Prostate gland (tissue), 2 donors: ENCODE measurements around the gene LETMD1.

Experiments
- POLR2A ChIP-seq: fragments of 450-650 bp; IDR thresholded peaks from one replicate; pipeline ENCODE4 v1.6.1; 2016; ENCODE audit warnings: antibody characterized with exemption, mild to moderate bottlenecking
- POLR2AphosphoS5 ChIP-seq: sonication (generic); formaldehyde crosslinking; IDR thresholded peaks from one replicate; pipeline ENCODE4 v1.6.1; 2017; ENCODE audit warnings: antibody characterized with exemption
- TF ChIP-seq, protein P1 (sequence below), 4 experiments: fragments of 200-600 bp in 2 of 4; fragments of 450-650 bp in 2 of 4; sonication (generic) in 2 of 4; IDR thresholded peaks; 1 replicate in 3 of 4; 2 replicates in 1 of 4; pipeline ENCODE4 v1.5.1; 2016 to 2019; ENCODE audit warnings: antibody characterized with exemption in 4 of 4, mild to moderate bottlenecking in 2 of 4, moderate library complexity in 2 of 4

DNA sequence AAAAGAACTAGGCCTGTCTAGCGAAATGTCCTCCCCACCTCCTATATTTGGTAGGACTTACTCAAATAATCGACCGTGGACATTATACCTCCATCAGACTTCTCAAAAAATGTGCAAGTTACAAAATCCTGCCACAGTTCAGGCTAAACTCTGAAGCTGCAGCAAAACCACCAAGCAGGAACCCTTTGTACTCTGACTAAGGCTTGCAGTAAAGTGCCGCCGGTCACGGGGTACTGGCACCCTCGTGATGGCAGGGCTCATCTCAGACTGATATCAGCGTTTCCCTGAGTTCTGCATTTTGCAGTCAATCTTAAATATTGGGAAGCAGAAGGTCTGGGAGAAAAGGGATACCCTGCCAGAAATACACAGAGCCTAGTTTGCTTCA lies 39.1 kb upstream of the LETMD1 start:
- TF ChIP-seq, protein P1, sequence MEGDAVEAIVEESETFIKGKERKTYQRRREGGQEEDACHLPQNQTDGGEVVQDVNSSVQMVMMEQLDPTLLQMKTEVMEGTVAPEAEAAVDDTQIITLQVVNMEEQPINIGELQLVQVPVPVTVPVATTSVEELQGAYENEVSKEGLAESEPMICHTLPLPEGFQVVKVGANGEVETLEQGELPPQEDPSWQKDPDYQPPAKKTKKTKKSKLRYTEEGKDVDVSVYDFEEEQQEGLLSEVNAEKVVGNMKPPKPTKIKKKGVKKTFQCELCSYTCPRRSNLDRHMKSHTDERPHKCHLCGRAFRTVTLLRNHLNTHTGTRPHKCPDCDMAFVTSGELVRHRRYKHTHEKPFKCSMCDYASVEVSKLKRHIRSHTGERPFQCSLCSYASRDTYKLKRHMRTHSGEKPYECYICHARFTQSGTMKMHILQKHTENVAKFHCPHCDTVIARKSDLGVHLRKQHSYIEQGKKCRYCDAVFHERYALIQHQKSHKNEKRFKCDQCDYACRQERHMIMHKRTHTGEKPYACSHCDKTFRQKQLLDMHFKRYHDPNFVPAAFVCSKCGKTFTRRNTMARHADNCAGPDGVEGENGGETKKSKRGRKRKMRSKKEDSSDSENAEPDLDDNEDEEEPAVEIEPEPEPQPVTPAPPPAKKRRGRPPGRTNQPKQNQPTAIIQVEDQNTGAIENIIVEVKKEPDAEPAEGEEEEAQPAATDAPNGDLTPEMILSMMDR (IDR thresholded peaks at IDR 0.05), result no peak
- TF ChIP-seq POLR2A (no peak), POLR2AphosphoS5 (peak; percentile 78)
